Stimulated activated naive CD8-positive, alpha-beta T cell treated with anti-CD3 and anti-CD28 coated beads, Interleukin-15, amount 100 ng/mL, for 72 hours (primary cell): ENCODE data around the gene ARHGAP25.

Source experiments
- ATAC-seq: fragments of 150-1000 bp; cut with Tn5 transposase; 2 replicates; pipeline ENCODE4 v1.10.0; 2021; ENCODE audit warnings: mild to moderate bottlenecking, moderate library complexity
- DNase-seq, 2 donors: peaks; one replicate each; pipeline ENCODE4 v3.0.0; 2021 to 2022
- H3K27ac Mint-ChIP-seq, 2 donors: one replicate each; pipeline ENCODE4 v1.8.0; 2022; ENCODE audit warnings: mild to moderate bottlenecking in 2 of 2, mixed read lengths in 2 of 2, moderate library complexity in 2 of 2
- H3K27me3 Mint-ChIP-seq: one replicate; pipeline ENCODE4 v1.8.0; 2022; ENCODE audit warnings: mixed read lengths
- H3K4me1 Mint-ChIP-seq: one replicate; pipeline ENCODE4 v1.8.0; 2022; ENCODE audit warnings: mild to moderate bottlenecking, mixed read lengths
- H3K4me3 Mint-ChIP-seq, 2 donors: one replicate each; pipeline ENCODE4 v1.8.0; 2022; ENCODE audit warnings: mild to moderate bottlenecking in 2 of 2, mixed read lengths in 2 of 2, moderate library complexity in 1 of 2
- H3K9me3 Mint-ChIP-seq, 2 donors: one replicate each; pipeline ENCODE4 v1.8.0; 2022; ENCODE audit warnings: mixed read lengths in 2 of 2

The ARHGAP25 gene

DNA sequence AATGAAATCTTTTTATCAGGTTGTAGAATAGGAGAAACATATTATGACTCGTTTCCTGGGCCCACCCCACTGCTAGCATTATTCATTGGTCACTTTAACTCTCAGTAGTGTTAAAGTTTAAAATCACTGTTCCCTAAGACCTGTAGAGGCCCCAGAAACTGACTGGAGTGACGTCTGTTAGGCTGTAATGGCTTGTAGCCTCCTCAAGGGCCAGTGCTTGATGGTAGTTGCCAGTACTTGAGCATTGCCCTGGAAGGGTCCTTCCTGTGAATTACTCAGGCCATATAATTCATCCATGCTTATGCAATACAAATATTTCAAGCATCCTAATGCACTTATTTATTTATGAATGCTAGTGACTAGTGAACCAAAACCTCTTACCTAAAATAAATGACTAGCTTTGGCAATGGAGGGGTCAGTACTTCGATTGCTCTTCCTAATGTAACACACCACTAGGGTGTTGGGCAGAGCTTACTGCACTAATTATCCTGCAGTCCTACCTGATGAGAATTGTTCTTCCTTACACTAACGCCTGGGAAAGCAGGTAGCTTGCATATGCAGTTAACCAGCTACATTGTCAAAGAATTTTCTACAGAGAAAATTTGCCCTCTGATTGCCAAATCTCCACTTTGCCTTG is 31.2 kb downstream of the ARHGAP25 start:
- Mint-ChIP-seq H3K27ac (peak overlapping the region; percentile 29 to 77), H3K9me3 (no peaks in the 10 kb centered on the region), H3K4me3 (peak overlapping the region; percentile 64 to 75), H3K27me3 (no peaks in the 10 kb centered on the region), H3K4me1 (peaks cover 95% of the 10 kb centered on the region)
- DNase-seq (no peak), ATAC-seq (peak; percentile 19)

DNA sequence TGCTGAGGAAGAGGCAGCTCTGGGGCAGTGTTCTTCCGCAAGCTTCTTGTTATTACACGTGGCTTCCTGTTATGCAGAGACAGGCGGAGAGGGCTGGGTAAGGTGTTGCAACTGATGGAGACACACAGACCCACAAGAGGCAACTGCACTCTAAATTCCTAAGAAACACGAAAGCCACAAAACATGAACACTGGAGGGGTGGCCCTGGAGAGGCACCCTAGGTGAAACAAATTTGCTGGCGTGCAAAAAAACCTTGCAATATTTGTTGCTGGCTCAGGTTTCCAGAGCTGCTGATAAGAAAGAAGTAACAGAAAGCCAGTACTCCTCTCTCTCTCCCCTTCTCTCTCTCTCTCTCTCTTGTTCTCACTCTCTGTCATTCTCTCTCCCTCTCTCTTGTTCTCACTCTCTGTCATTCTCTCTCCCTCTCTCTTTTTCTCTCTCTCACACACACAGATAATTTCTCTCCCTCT is 31.8 kb downstream of the ARHGAP25 start:
- Mint-ChIP-seq H3K27ac (peak overlapping the region; percentile 29 to 77), H3K9me3 (no peaks in the 10 kb centered on the region), H3K4me1 (peaks cover 95% of the 10 kb centered on the region), H3K4me3 (peak overlapping the region; percentile 64 to 75), H3K27me3 (no peaks in the 10 kb centered on the region)
- ATAC-seq (peak; percentile 71), DNase-seq (peak; percentile 64 to 74)

- Mint-ChIP-seq H3K4me3 (peak overlapping the region; percentile 64 to 75), H3K9me3 (no peaks in the 10 kb centered on the region), H3K27me3 (no peaks in the 10 kb centered on the region), H3K27ac (peak overlapping the region; percentile 77 to 99), H3K4me1 (peaks cover 95% of the 10 kb centered on the region)
- ATAC-seq (peak; percentile 55), DNase-seq (peak; percentile 58 to 67)
These were observed 32.7 kb downstream of the ARHGAP25 start for GRCh38 chr2:68767031-68767961.

DNA sequence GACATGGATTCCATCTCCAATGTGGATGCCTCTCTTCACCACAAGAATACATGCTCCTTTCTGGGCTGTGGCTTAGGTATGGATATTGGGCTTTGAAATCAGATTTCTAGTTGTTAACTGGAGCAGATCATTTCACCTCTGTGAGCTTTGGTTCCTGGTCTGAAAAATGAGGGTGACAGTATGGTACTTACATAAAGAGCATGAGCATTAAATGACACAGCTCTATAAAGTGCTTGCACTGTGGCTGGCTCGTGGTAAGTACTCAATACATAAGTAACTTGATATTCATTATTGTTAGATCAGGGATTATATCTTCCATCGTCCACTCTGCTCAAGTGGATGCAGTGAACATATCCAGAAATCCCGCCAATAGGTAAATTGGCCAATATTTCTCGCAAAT is 33.4 kb downstream of the ARHGAP25 start:
- Mint-ChIP-seq H3K27me3 (no peaks in the 10 kb centered on the region), H3K4me3 (peak overlapping the region; percentile 64 to 75), H3K27ac (peak overlapping the region; percentile 77 to 99), H3K4me1 (peaks cover 96% of the 10 kb centered on the region), H3K9me3 (no peaks in the 10 kb centered on the region)
- DNase-seq (no peak), ATAC-seq (no peak)

GRCh38 chr2:68768461-68768860 is 33.9 kb downstream of the ARHGAP25 start:
- H3K27me3 Mint-ChIP-seq = no peaks in the 10 kb centered on the region
- no peaks in the 10 kb centered on the region for H3K9me3 Mint-ChIP-seq
- peak overlapping the region; percentile 64 to 75 for H3K4me3 Mint-ChIP-seq
- ATAC-seq (no peak), DNase-seq (no peak)
- H3K4me1 Mint-ChIP-seq = peaks cover 96% of the 10 kb centered on the region
- H3K27ac Mint-ChIP-seq = peak overlapping the region in 1 of 2 donors; percentile 1

DNA sequence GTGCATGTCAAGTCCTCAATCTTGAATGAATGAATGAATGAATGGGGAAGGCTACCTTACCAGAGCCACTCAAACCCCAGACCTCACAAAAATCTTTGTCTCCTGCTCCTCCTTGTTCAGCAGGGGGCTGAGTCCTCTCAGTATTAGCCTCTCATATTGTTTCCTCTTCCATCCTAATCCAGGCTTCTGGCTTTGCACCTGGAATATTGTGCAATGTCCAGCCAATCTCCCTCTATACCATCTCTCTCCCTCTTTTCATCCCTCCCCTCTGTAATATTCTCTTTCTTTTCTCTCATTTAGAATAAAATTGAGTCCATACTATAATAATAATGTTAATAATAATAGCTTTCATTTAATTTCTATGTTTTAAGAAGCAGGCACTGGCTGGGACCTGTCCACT is 34.3 kb downstream of the ARHGAP25 start:
- peaks cover 98% of the 10 kb centered on the region for H3K4me1 Mint-ChIP-seq

GRCh38 chr2:68769586-68770270 is 35.1 kb downstream of the ARHGAP25 start:
- H3K4me3 Mint-ChIP-seq = peak overlapping the region; percentile 9 to 75
- peaks cover 97% of the 10 kb centered on the region for H3K4me1 Mint-ChIP-seq
- DNase-seq = peak in 1 of 2 donors; percentile 29
- H3K27ac Mint-ChIP-seq = peak overlapping the region; percentile 1 to 94
- peak; percentile 4 for ATAC-seq
- H3K27me3 Mint-ChIP-seq = no peaks in the 10 kb centered on the region
- no peaks in the 10 kb centered on the region for H3K9me3 Mint-ChIP-seq

More for the DNA sequence above, 34.3 kb downstream of the ARHGAP25 start:
- Mint-ChIP-seq H3K27me3 (no peaks in the 10 kb centered on the region), H3K27ac (peak overlapping the region in 1 of 2 donors; percentile 74), H3K9me3 (no peaks in the 10 kb centered on the region), H3K4me3 (peak overlapping the region; percentile 64 to 75)
- ATAC-seq = no peak
- no peak for DNase-seq

DNA sequence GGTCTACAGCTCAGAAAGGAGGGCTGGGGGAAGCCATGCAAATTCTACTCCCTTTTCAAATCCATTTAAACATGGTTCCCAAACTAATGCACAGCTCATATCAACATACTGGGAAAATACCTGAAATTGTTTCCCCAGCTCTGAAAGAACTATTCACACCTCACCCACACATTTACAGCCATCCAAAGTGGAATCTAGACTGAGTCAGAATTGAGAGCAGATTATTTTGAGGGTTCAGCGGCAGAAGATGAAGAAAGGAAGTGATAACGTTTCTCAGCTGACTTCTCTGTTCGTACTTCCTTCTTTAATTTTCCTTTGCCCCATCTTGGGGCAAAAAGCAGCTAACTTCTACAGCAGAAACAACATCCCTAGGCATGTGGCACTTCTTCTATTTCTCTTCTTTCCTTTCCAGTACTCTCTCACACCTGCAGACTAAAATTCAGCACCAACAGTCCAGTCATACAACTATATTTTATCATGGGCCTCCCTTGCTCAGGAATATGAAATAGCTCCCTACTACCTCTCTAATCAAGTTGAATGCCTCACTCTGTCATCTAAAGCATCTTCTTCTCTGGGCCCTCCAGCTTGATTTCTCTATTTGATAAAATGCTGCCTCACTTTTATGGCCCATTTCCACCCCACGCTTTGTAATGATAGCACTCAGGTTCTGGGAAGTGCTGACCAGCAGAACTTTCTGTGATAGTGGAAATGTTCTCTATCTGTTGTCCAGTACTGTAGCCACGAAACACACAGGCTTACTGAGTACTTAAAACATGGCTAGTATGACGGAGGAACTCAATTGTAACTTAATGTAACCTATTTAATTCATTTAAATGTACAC is 35.9 kb downstream of the ARHGAP25 start:
- Mint-ChIP-seq H3K4me1 (peaks cover 96% of the 10 kb centered on the region), H3K27me3 (no peaks in the 10 kb centered on the region), H3K9me3 (no peaks in the 10 kb centered on the region), H3K27ac (peak overlapping the region; percentile 77 to 94), H3K4me3 (peak overlapping the region; percentile 9 to 75)
- ATAC-seq = peak; percentile 4
- DNase-seq = peak in 1 of 2 donors; percentile 25

DNA sequence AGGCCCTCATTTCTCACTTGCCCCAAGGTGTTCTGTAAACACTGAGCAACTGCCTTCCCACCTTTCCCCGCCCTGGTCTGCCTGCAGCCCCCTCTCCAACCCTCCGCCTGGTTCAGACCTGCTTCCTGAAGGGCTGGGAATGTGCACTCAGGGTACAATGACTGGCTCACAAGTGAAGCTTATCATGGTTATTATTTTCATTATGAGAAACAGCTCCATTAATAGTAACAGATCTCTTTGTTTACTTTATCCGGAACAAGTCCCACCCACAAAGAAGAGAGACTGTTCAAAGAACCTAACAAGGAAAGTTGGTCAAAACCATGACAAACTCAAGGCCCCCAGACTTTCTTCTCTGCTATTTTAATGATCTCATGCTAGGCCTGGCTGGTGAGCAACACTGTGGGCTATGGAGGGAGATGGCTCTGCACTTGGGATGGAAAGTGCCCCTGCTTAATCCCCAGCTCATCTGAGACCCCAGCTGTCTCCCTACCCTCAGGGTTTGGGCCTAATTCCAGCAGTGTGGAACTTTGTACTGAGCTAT is 36.7 kb downstream of the ARHGAP25 start:
- peak; percentile 17 for ATAC-seq
- peak in 1 of 2 donors; percentile 39 for DNase-seq

GRCh38 chr2:68772109-68772508 is 37.5 kb downstream of the ARHGAP25 start:
- H3K4me1 Mint-ChIP-seq = peaks cover 97% of the 10 kb centered on the region
- H3K27ac Mint-ChIP-seq = peak overlapping the region; percentile 93 to 97
- H3K4me3 Mint-ChIP-seq = peak overlapping the region; percentile 67 to 76
- ATAC-seq (no peak), DNase-seq (no peak)
- H3K27me3 Mint-ChIP-seq = no peaks in the 10 kb centered on the region
- no peaks in the 10 kb centered on the region for H3K9me3 Mint-ChIP-seq

More for the DNA sequence above, 36.7 kb downstream of the ARHGAP25 start:
- Mint-ChIP-seq H3K9me3 (no peaks in the 10 kb centered on the region), H3K4me1 (peaks cover 97% of the 10 kb centered on the region), H3K4me3 (peak overlapping the region; percentile 9 to 75), H3K27me3 (no peaks in the 10 kb centered on the region), H3K27ac (peak overlapping the region; percentile 77 to 94)

DNA sequence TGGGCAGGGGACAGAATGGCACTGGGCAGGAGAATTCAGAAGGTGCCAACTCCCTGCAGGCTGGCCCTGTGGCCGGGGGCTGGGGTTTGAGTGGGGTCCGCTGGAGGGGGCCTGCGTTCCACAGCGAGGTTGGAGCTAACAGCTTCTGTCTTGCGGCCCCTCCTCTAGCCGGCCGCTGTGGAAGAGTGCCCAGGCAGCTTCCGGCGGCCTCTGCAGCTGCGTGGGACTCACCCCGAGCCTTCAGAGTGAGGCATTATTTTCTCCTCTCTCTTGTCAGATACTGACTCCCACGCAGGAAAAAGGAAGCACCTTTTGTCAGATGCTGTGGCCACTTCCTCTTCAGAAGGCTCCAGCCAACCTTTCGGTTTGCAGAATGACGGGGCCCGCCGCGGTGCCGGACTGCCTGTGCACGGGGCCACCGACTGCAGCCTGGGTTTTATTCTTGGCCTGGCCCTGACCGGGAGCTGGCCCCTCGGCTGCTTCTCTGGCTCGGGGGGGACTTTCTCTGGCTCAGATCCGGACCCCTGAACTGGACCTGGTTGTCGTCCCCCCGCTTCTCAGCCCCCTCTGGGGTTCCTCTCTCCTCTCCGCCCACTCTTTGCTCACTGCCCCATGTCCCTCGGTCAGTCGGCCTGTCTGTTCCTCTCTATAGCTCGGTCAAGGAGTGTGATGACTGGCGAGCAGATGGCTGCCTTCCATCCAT is 40.1 kb downstream of the ARHGAP25 start:
- H3K4me3 Mint-ChIP-seq = peak overlapping the region; percentile 72 to 74
- peak; percentile 62 to 78 for DNase-seq
- peaks cover 82% of the 10 kb centered on the region for H3K4me1 Mint-ChIP-seq
- H3K27me3 Mint-ChIP-seq = no peaks in the 10 kb centered on the region
- peak; percentile 82 for ATAC-seq
- H3K27ac Mint-ChIP-seq = peak overlapping the region; percentile 69 to 85
- H3K9me3 Mint-ChIP-seq = no peaks in the 10 kb centered on the region

GRCh38 chr2:68775272-68775842 is 40.7 kb downstream of the ARHGAP25 start:
- DNase-seq = no peak
- Mint-ChIP-seq H3K27me3 (no peaks in the 10 kb centered on the region), H3K4me3 (peak overlapping the region; percentile 72 to 74), H3K27ac (peak overlapping the region; percentile 69 to 85), H3K9me3 (no peaks in the 10 kb centered on the region), H3K4me1 (peaks cover 81% of the 10 kb centered on the region)
- no peak for ATAC-seq

DNA sequence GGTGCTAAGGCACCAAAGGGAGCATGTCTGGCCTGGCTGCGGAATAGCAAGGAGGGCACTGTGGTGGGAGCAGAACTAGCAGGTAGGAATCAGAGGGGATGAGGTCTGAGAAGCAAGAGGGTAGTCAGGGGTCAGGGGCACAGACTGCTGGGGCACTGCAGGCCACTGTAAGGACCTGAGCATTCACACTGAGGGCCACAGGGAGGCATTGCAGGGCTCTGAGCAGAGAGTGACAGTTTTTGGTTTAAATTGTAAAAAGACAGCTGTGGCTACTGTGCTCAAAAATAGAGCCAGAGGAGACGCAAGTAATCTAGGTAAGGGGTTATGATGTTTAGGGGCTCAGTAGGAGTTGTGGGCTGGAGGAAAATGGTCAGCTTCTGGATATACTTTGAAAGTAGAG is 41.5 kb downstream of the ARHGAP25 start:
- Mint-ChIP-seq H3K4me3 (peak overlapping the region; percentile 72 to 74), H3K9me3 (no peaks in the 10 kb centered on the region), H3K27me3 (no peaks in the 10 kb centered on the region), H3K4me1 (peaks cover 81% of the 10 kb centered on the region), H3K27ac (peak overlapping the region; percentile 75 to 77)
- ATAC-seq (no peak), DNase-seq (no peak)
